ENCODE results near the gene PANK1.

PANK1 gene

GRCh38 chr10:89615112-89615511 is 29.9 kb downstream of the PANK1 start:
- DNase-seq = no peak

- no peak for DNase-seq
Observed at GRCh38 chr10:89613582-89613981, 31.5 kb downstream of the PANK1 start.

GRCh38 chr10:89611282-89611681 is 33.8 kb downstream of the PANK1 start:
- DNase-seq = no peak

DNA sequence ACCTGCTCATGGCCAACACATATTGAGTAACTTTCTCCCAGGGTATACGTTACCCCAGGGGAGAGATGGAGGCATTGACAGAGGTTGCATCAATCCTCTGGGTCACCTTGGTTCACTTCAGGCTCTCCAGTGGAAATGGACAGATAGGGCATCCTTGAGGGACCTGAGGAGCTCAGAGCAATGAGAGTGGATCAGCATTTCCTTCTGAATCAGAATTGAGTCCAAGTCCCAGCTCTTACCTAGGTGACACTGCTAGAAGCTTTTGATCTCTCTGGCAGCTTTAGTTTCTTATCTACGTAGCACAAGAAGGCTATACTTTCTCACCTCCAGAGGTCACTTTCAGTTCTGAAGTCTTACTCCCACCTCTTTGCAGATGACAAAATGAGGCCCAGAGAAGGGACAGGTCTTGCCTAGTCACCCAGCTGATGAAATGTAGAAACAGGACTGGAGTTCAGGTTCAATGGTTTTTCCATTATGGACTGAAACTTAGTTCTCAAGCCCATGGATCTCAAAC is 35.2 kb downstream of the PANK1 start:
- DNase-seq = no peak

DNA sequence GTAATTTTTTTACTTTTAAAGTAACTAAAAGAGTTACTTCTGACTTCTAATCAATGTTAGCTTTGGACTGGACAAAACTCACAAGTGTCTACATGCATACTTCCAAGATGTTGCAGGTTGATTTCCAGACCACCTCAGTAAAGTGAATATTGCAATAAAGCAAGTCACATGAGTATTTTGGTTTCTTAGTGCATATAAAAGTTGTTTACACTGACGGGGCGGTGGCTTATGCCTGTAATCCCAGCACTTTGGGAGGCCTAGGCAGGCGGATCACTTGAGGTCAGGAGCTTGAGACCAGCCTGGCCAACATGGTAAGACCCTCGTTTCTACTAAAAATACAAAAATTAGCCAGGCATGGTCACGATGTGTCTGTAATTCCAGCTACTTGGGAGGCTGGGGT is 40.8 kb downstream of the PANK1 start:
- DNase-seq = no peak

DNA sequence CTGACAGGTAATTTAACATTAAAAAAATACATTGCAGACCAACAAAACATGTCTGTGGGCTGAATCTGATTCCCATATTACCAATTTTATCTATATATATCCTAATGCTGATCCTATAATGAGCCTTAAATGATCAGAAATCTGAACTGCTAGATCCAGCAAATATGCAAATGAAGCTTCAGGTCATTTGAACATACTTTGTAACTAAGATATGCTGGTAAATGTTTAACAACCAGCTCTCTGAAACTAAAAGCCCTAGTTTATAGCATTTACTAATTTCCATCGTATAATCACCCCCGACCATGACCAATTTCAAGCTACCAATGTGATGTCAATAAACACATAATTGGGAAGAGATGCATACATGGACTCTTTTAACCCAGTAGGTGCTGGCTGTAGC is 42.1 kb downstream of the PANK1 start:
- no peak for DNase-seq

GRCh38 chr10:89601728-89602361 is 43.2 kb downstream of the PANK1 start:
- no peak for DNase-seq

DNA sequence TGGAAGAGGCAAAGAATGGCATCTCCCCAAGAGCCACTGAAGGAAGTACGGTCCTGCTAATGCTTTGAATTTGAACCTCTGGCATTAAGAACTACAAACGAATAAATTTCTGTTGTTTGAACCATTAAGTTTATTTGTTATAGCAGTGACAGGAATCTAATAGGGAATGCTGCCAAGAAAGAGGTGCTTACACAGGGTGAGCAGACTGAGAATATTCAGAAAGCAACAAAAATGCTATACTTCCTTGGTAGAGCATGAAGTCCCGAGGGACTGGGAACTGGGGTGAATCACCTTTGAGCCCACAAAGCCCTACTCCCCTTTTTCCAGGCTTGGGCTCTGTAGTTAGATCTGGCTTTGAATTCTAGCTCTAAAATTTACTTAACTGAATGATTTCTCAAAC is 45.0 kb downstream of the PANK1 start:
- no peak for DNase-seq

- no peak for DNase-seq
Observed at GRCh38 chr10:89593043-89593442, 52.0 kb downstream of the PANK1 start.

GRCh38 chr10:89592539-89592938 is 52.5 kb downstream of the PANK1 start:
- no peak for DNase-seq

GRCh38 chr10:89591796-89592271 is 53.2 kb downstream of the PANK1 start:
- DNase-seq = no peak

DNA sequence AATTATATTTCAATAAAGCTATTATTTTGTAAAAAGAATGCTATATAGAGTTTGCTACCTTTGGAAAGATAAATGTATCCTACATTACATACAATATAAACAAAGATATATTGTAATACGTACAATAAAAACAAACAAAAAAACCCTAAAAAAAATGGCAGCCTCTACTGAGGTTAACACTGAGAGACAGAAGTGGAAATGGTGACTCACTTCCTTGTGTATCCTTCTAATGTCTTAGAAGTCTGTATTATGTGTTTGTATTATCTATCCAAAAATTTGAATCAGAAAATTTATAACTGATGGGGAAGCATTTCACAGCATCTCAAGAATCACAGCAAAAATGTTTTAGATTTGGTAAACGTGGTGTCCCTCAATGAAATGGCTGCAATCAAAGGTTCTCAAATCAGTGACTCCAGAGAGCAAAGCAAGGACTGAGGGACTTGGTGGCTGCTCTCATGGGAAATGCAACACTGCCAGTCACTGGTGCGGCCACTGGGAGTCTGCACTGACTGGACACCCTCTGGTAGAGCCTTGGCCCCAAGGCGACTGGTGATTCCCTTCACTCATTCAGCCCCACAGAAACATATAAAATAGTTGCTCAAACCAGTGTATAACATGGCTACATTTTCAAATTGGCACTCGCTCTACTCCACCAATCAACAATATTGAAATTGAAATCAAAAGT is 53.8 kb downstream of the PANK1 start:
- DNase-seq = no peak

DNA sequence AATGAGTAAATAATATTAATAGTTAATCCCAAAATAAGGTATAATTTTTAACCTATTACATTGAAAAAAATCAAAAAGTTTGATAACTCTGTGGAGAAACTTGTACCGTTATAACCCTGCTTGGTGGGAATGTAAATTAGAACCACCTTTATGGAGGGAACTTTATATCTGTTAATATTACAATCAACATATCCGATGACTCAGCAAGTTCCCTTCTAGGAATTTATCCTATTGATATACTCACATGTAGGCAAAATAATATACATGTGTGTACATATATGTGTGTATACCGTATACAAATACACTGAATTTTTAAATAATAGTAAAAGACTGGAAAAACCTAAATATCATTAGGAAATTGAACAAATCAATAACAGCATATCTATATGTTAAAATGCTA is 54.7 kb downstream of the PANK1 start:
- DNase-seq = no peak

- no peak for DNase-seq
Observed at GRCh38 chr10:89589101-89589720, 55.8 kb downstream of the PANK1 start.

- no peak for DNase-seq
Observed at GRCh38 chr10:89588671-89589070, 56.4 kb downstream of the PANK1 start.

GRCh38 chr10:89582022-89582421 is 63.0 kb downstream of the PANK1 start:
- DNase-seq = no peak

- DNase-seq = no peak
Observed at GRCh38 chr10:89580243-89580642, 64.8 kb downstream of the PANK1 start.

GRCh38 chr10:89576696-89577095 is 68.3 kb downstream of the PANK1 start:
- no peak for DNase-seq

- no peak for DNase-seq
Observed at GRCh38 chr10:89576022-89576421, 69.0 kb downstream of the PANK1 start.

DNA sequence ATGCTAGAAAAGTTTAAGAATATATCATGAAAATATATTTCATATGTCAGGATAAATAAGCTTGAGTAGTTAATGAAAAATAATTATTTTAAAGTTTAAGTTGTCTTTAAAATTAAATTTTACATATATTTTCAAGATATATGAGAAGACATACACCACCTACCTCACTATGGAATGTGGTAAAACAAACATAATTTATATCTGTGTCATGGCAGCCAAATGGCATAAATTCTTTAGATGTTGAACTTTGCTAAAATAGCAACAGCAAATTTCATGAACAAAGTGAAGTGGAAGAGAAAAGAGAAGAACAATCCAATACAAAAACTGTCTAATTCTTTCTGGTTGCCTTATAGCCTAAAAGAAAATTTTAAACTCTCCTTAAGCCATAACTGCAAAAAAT is 70.0 kb downstream of the PANK1 start:
- no peak for DNase-seq

DNA sequence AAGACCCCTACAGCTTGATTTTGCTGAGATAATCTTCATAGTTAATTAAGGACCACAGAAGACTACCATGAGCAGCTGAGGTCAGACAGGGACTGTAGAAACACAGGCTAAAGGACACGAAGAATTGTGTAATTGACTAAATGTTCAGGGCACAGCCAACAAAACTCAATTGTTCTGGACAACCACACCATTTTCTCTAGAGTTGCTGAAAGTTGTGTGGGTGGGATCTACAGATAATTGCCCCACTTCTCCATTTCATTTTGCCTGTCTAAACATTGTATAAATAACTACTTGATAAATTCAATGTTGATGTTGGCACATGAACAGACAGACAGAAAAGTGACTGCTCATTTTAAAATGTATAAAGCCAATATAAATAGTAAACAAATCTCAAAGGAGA is 70.7 kb downstream of the PANK1 start:
- DNase-seq = no peak

- no peak for DNase-seq
Observed at GRCh38 chr10:89567576-89568245, 77.3 kb downstream of the PANK1 start.

DNA sequence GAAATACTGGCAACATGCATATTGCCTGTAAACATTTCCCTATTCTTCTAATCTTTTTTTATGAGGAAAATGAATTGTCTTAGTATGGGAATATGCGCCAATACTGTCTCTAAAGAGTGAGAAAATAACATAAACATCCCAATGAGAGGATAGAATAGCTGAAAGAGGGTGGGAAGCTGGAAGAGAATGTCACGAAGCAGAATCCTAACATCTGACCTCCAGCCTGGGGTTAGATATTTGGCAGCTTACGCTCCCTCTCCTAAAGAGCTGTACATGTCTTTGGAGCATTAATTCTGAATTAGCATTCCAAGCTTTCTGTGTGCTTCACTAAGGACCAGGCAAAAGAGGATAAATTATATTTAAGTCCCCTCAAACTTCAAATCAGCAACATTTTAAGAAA is 78.0 kb downstream of the PANK1 start:
- DNase-seq = no peak

All from retina (tissue), 1 donor.